Gastroesophageal sphincter (tissue), 3 donors: Measurements from ENCODE around the gene ZNF500.

Source experiments
- POLR2A ChIP-seq, 2 donors: fragments of 450-650 bp; IDR thresholded peaks; one replicate each; pipeline ENCODE4 v1.6.1; 2017; ENCODE audit warnings: antibody characterized with exemption in 2 of 2, mild to moderate bottlenecking in 2 of 2, moderate library complexity in 1 of 2
- POLR2AphosphoS5 ChIP-seq: sonication (generic); formaldehyde crosslinking; IDR thresholded peaks from one replicate; pipeline ENCODE4 v1.6.1; 2017; ENCODE audit warnings: antibody characterized with exemption
- TF ChIP-seq, protein P1 (sequence below), 4 experiments: fragments of 200-600 bp in 2 of 4; fragments of 450-650 bp in 2 of 4; sonication (generic) in 1 of 4; IDR thresholded peaks; one replicate each; pipeline ENCODE4 v1.5.1; 2017 to 2019; ENCODE audit warnings: antibody characterized with exemption in 4 of 4, mild to moderate bottlenecking in 2 of 4, moderate library complexity in 2 of 4

DNA sequence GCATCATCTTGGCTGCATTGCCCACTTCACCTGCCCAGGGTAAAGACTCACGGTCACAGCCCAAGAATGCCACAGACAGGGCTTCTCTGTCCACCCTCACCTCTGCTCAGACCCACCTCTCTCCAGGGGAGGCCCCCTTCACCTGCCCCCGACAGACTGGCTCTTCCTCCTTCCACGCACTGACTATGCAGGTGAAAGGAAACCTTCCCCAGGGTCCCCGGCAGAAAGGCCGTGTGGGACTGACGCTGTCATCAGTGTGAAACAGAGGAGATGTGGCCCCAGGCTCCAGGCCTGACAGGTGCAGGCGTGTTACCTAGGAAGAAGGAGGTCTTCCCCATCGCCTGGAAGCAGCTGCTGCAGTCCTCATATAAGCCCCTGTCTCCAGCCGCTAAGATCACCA is 44.8 kb upstream of the ZNF500 start:
- TF ChIP-seq, protein P1, sequence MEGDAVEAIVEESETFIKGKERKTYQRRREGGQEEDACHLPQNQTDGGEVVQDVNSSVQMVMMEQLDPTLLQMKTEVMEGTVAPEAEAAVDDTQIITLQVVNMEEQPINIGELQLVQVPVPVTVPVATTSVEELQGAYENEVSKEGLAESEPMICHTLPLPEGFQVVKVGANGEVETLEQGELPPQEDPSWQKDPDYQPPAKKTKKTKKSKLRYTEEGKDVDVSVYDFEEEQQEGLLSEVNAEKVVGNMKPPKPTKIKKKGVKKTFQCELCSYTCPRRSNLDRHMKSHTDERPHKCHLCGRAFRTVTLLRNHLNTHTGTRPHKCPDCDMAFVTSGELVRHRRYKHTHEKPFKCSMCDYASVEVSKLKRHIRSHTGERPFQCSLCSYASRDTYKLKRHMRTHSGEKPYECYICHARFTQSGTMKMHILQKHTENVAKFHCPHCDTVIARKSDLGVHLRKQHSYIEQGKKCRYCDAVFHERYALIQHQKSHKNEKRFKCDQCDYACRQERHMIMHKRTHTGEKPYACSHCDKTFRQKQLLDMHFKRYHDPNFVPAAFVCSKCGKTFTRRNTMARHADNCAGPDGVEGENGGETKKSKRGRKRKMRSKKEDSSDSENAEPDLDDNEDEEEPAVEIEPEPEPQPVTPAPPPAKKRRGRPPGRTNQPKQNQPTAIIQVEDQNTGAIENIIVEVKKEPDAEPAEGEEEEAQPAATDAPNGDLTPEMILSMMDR (IDR thresholded peaks at IDR 0.05), result no peak
- TF ChIP-seq POLR2AphosphoS5 (no peak), POLR2A (IDR thresholded peaks at IDR 0.05) (no peak)
